Endometrium (tissue), 2 donors: Measurements from ENCODE around the gene MARS1.

ENCODE experiments used
- FAIRE-seq: peaks from 2 replicates; lab custom pipeline; 2012; peaks lifted over from hg19 to GRCh38; lab: Jason Lieb, UNC
- donor health status: control.
- donor health status: control.

Gene MARS1

GRCh38 chr12:57531836-57532235, 44.0 kb downstream of the MARS1 start:
- FAIRE-seq: no peak

GRCh38 chr12:57533108-57533507, 45.2 kb downstream of the MARS1 start:
- no peak for FAIRE-seq

GRCh38 chr12:57534250-57534649, 46.4 kb downstream of the MARS1 start:
- no peak for FAIRE-seq

GRCh38 chr12:57534991-57535543, 47.2 kb downstream of the MARS1 start:
- no peak for FAIRE-seq

GRCh38 chr12:57535764-57536596, 48.1 kb downstream of the MARS1 start:
- FAIRE-seq: no peak

- no peak for FAIRE-seq
Measured at GRCh38 chr12:57536597-57536942, 48.7 kb downstream of the MARS1 start.

GRCh38 chr12:57539134-57539768, 51.4 kb downstream of the MARS1 start:
- FAIRE-seq: no peak

GRCh38 chr12:57541001-57541400, 53.1 kb downstream of the MARS1 start:
- no peak for FAIRE-seq

GRCh38 chr12:57541717-57542116, 53.8 kb downstream of the MARS1 start:
- FAIRE-seq: no peak

- FAIRE-seq: no peak
Measured at GRCh38 chr12:57543581-57543980, 55.7 kb downstream of the MARS1 start.

- FAIRE-seq: no peak
Measured at GRCh38 chr12:57545809-57546437, 58.1 kb downstream of the MARS1 start.

- no peak for FAIRE-seq
Measured at GRCh38 chr12:57546438-57547287, 58.8 kb downstream of the MARS1 start, which contains the start of gene DCTN2. Gene DCTN2 (minus strand): TSS chr12:57547192. CDS start chr12:57547063, 129 bp downstream.

- FAIRE-seq: peak; percentile 79
Measured at GRCh38 chr12:57547288-57548012, 59.6 kb downstream of the MARS1 start.

- FAIRE-seq: no peak
Measured at GRCh38 chr12:57548013-57548315, 60.1 kb downstream of the MARS1 start.

- no peak for FAIRE-seq
Measured at GRCh38 chr12:57548488-57548887, 60.6 kb downstream of the MARS1 start.

- no peak for FAIRE-seq
Measured at GRCh38 chr12:57549203-57549908, 61.5 kb downstream of the MARS1 start.

- no peak for FAIRE-seq
Measured at GRCh38 chr12:57549909-57550640, 62.2 kb downstream of the MARS1 start, which contains the start of gene KIF5A. Gene KIF5A (plus strand): TSS chr12:57550044. CDS start chr12:57550272, 228 bp downstream.

GRCh38 chr12:57550641-57551549, 63.0 kb downstream of the MARS1 start:
- FAIRE-seq: no peak
